Measurements from ENCODE around the gene RIPK3. TPM values are rescaled to one million over a fixed set of nuclear protein-coding genes. Genes with fewer than 3 reads are reported as not detected.

The RIPK3 gene
- total RNA-seq, 1 experiment from 2014 or later, result 0.35 TPM

DNA sequence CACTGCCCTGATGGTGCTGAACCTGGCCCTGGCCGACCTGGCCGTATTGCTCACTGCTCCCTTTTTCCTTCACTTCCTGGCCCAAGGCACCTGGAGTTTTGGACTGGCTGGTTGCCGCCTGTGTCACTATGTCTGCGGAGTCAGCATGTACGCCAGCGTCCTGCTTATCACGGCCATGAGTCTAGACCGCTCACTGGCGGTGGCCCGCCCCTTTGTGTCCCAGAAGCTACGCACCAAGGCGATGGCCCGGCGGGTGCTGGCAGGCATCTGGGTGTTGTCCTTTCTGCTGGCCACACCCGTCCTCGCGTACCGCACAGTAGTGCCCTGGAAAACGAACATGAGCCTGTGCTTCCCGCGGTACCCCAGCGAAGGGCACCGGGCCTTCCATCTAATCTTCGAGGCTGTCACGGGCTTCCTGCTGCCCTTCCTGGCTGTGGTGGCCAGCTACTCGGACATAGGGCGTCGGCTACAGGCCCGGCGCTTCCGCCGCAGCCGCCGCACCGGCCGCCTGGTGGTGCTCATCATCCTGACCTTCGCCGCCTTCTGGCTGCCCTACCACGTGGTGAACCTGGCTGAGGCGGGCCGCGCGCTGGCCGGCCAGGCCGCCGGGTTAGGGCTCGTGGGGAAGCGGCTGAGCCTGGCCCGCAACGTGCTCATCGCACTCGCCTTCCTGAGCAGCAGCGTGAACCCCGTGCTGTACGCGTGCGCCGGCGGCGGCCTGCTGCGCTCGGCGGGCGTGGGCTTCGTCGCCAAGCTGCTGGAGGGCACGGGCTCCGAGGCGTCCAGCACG is 23.8 kb downstream of the RIPK3 start:
- Mint-ChIP-seq H3K36me3 (ENCODE audit: insufficient read depth in 1 of 3, low read depth in 3 of 3) (peaks cover 0 to 4% (median 0%) of the 10 kb centered on the region in 3 experiments; a peak in 1 of 7 replicates), H3K4me1 (no peaks in the 10 kb centered on the region), H3K4me3 (no peak overlapping the region), H3K27ac (no peak overlapping the region), H3K9me3 (no peaks in the 10 kb centered on the region), H3K27me3 (ENCODE audit: low read depth) (peaks cover 46% of the 10 kb centered on the region)
- H4K8ac ChIP-seq (replicated peaks; ENCODE audit: insufficient read length, low read depth, low read length), result no peak overlapping the region
- no peak overlapping the region for H2AK5ac ChIP-seq (ENCODE audit: insufficient read length, low read length)
- no peak overlapping the region for H2BK120ac ChIP-seq (ENCODE audit: low read depth, low read length, poor library complexity, severe bottlenecking)
- H2BK15ac ChIP-seq (ENCODE audit: low read depth, low read length), result no peak overlapping the region
- peak; percentile 81 for DNase-seq
- no peaks in the 10 kb centered on the region for H4K20me1 ChIP-seq (ENCODE audit: control insufficient read depth, insufficient read depth, insufficient read length)
- no peak overlapping the region for H3K18ac ChIP-seq (ENCODE audit: insufficient read length, low read depth, low read length)
- no peak overlapping the region for H3K4ac ChIP-seq (ENCODE audit: low read depth, low read length)
- H3K9ac ChIP-seq (ENCODE audit: extremely low read depth, insufficient read length, low read length), result no peak overlapping the region
- H2BK20ac ChIP-seq (ENCODE audit: low read depth, low read length, poor library complexity, severe bottlenecking), result no peak overlapping the region
- H3K27me3 ChIP-seq (ENCODE audit: insufficient read depth, low read length), result peaks cover 2% of the 10 kb centered on the region; the same call in 1 of the 2 replicates
- H2BK12ac ChIP-seq (ENCODE audit: insufficient read length, low read depth, low read length), result no peak overlapping the region
- H2AFZ ChIP-seq (ENCODE audit: low read length), result no peak overlapping the region
- H3K4me2 ChIP-seq (ENCODE audit: insufficient read depth, insufficient read length, low read length), result no peak overlapping the region
- H3K4me1 ChIP-seq (ENCODE audit: insufficient read depth, low read length), result no peaks in the 10 kb centered on the region
- H3K79me2 ChIP-seq (ENCODE audit: insufficient read depth, low read length), result no peaks in the 10 kb centered on the region
- H3K9me3 ChIP-seq (ENCODE audit: control insufficient read depth, low read depth, low read length), result no peaks in the 10 kb centered on the region
- H2BK5ac ChIP-seq (ENCODE audit: insufficient read length, low read length), result no peak overlapping the region
- no CpG with 5 or more reads among the region's 70 CpGs for WGBS (ENCODE audit: extremely low coverage, insufficient read length, low lambda C conversion rate)
- no peak overlapping the region for H3K56ac ChIP-seq (ENCODE audit: insufficient read length, low read depth, low read length)
- H3K23ac ChIP-seq (ENCODE audit: insufficient read length, low read depth, low read length), result no peak overlapping the region
- H3K79me1 ChIP-seq (ENCODE audit: insufficient read depth, low read depth, low read length, poor library complexity, severe bottlenecking), result no peaks in the 10 kb centered on the region
- H3T11ph ChIP-seq (ENCODE audit: low read length), result no peak overlapping the region
- no peak overlapping the region for H4K91ac ChIP-seq (ENCODE audit: insufficient read length, low read depth, low read length)
- no peaks in the 10 kb centered on the region for H3K23me2 ChIP-seq (ENCODE audit: insufficient read length, low read depth, low read length, poor library complexity, severe bottlenecking)
- TF ChIP-seq, protein P1, sequence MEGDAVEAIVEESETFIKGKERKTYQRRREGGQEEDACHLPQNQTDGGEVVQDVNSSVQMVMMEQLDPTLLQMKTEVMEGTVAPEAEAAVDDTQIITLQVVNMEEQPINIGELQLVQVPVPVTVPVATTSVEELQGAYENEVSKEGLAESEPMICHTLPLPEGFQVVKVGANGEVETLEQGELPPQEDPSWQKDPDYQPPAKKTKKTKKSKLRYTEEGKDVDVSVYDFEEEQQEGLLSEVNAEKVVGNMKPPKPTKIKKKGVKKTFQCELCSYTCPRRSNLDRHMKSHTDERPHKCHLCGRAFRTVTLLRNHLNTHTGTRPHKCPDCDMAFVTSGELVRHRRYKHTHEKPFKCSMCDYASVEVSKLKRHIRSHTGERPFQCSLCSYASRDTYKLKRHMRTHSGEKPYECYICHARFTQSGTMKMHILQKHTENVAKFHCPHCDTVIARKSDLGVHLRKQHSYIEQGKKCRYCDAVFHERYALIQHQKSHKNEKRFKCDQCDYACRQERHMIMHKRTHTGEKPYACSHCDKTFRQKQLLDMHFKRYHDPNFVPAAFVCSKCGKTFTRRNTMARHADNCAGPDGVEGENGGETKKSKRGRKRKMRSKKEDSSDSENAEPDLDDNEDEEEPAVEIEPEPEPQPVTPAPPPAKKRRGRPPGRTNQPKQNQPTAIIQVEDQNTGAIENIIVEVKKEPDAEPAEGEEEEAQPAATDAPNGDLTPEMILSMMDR (conservative IDR thresholded peaks at IDR 0.05), result peak; percentile 39; the same call in 1 of the 3 replicates
- H4K5ac ChIP-seq (ENCODE audit: insufficient read length, low read depth, low read length), result no peak overlapping the region
- H3K27ac ChIP-seq (ENCODE audit: insufficient read length, low read depth, low read length), result no peak overlapping the region
- no peak overlapping the region; the same call in 1 of the 2 replicates for H3K14ac ChIP-seq (ENCODE audit: insufficient read depth, low read length)
